Right cardiac atrium (tissue), 5 donors: ENCODE results near the gene SYNJ1. TPM values are rescaled to one million over a fixed set of nuclear protein-coding genes. Genes with fewer than 3 reads are reported as not detected.
"Not testable (repeated sequence)": the region's sequence is repeated elsewhere in the genome, so short reads cannot be mapped to it uniquely, and the experiment has no call there.

Source experiments
- ATAC-seq, 2 donors: fragments of 200-7000 bp; cut with Tn5 transposase; one replicate each; pipeline versions ENCODE4 v1.8.0 to v1.9.1; 2020; ENCODE audit warnings: moderate library complexity in 2 of 2, mild to moderate bottlenecking in 1 of 2
- DNase-seq, 3 donors: peaks; one replicate each; pipeline ENCODE4 v3.0.0-alpha.2; 2020
- H3K27ac ChIP-seq: one replicate; pipeline ENCODE4 v1.5.1; 2013; ENCODE audit warnings: mild to moderate bottlenecking, low read length, control low read depth, moderate library complexity
- H3K27me3 ChIP-seq: one replicate; pipeline ENCODE4 v1.6.1; 2013; ENCODE audit not compliant: control insufficient read depth, insufficient read depth
- H3K4me1 ChIP-seq: one replicate; pipeline ENCODE4 v1.6.1; 2013; ENCODE audit warnings: low read length; ENCODE audit not compliant: control insufficient read depth, insufficient read depth
- H3K4me3 ChIP-seq: one replicate; pipeline ENCODE4 v1.5.1; 2013; ENCODE audit warnings: low read length, control low read depth
- H3K9me3 ChIP-seq: one replicate; pipeline ENCODE4 v1.6.1; 2013; ENCODE audit warnings: low read length; ENCODE audit not compliant: control insufficient read depth
- WGBS: extraction: QIAGEN DNeasy Blood & Tissue Kit; methylation state at CpG from one replicate; pipeline ENCODE4 v1.1.7; 2013; 5-methylcytosine and 5-hydroxymethylcytosine counted together
- intact Hi-C, 4 donors: fragments of 100-400 bp; cut with DNase I; formaldehyde crosslinking; loops; one replicate each; pipeline versions ENCODE4 v1.11.0 to v1.14.0; 2022 to 2023
- polyA plus RNA-seq: library from polyadenylated mRNA; stranded (reverse); fragments of 200-250 nt; gene quantifications from one replicate; pipeline ENCODE4 v1.2.3, GENCODE V29; 2013
- total RNA-seq, 4 donors: library from RNA; stranded (reverse); fragmentation: NEBNext Ultra II Directional; extraction: Animal tissue kit (Norgen Biotek cat#: 25700); gene quantifications; one replicate each; pipeline ENCODE4 v1.2.1, GENCODE V29; 2021
- donor health status: healthy with polysubstance abuse.
- donor health status: DM: no; HTN: yes; CAD: no.
- donor health status: DM: no; HTN: no; CAD: no.
- donor health status: DM: no; HTN: yes; CAD: no; lungs with severe emphysema.
- donor health status: DM: yes; HTN: yes; CAD: no.

The SYNJ1 gene
- total and polyA plus RNA-seq, 5 donors: 5.8 to 16.9 (median 15.5) TPM

GRCh38 chr21:32690085-32690484 is 37.7 kb downstream of the SYNJ1 start:
- Histone ChIP-seq H3K9me3 (no peaks in the 10 kb centered on the region), H3K4me3 (no peak overlapping the region), H3K27ac (no peak overlapping the region), H3K4me1 (peaks cover 1% of the 10 kb centered on the region), H3K27me3 (no peaks in the 10 kb centered on the region)
- ATAC-seq (no peak), DNase-seq (no peak)
- WGBS: 26% methylated on average over 3 of the region's 3 CpGs
- intact Hi-C loops: no loop called here

DNA sequence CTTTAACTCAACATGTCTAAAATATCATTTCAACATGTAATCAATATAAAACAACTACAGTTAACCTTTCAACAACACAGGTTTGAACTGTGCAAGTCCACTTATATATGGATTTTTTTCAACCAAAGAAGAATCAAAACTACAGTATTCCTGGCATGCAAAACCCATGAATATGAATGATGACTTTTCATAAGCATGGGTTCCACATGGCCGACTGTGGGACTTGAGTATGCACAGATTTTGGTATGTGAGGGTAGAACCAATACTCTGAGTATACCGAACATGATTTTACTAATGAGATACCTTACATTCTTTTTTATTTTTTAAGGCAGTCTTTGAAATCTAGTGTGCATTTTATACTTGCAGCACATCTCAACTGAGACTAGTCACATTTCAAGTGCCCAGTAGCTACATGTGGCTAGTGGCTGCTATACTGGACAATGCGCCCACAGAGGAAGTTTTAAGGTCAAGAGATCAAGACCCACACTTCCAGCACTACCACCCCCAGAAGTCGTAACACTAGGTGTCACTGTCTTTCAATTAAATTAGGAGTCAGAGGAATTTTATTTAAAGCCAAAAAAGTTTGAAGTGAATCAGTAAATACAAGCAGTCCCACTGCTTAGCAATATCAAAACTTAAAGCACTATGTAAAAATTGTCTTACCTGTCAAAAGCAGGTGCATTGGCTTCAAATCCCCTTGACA is 40.0 kb downstream of the SYNJ1 start:
- intact Hi-C loops: no loop called here
- Histone ChIP-seq H3K9me3 (no peaks in the 10 kb centered on the region), H3K27me3 (no peaks in the 10 kb centered on the region), H3K4me3 (no peak overlapping the region), H3K4me1 (peaks cover 1% of the 10 kb centered on the region), H3K27ac (no peak overlapping the region)
- DNase-seq: no peak
- WGBS: 81% methylated on average over 4 of the region's 4 CpGs
- no peak for ATAC-seq

- H3K27me3 ChIP-seq: no peaks in the 10 kb centered on the region
- intact Hi-C loops: no loop called here
- no peak overlapping the region for H3K4me3 ChIP-seq
- H3K4me1 ChIP-seq: peaks cover 1% of the 10 kb centered on the region
- 34% methylated on average over 3 of the region's 3 CpGs for WGBS
- ATAC-seq (no peak), DNase-seq (no peak)
- no peaks in the 10 kb centered on the region for H3K9me3 ChIP-seq
- no peak overlapping the region for H3K27ac ChIP-seq
Observed at GRCh38 chr21:32682696-32683474, 44.9 kb downstream of the SYNJ1 start.

DNA sequence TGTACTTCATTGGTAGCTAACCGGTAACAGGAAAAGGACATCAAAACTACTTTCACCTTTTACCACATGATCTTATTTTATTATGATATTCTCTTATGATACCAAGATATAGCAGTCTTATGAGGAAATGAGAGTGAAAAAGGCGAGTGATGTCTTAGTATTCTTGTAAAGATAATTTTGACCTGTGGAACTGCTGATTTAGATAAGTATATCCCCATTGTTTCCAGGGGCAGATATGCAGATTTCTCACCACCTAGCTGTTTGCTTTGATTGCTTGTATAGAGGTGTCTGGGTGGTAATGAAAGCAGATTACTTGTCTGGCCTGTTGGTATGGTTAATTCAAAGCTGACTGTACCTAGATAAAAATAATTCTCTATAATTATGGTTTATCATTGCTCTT is 53.1 kb downstream of the SYNJ1 start:
- Histone ChIP-seq H3K27ac (no peak overlapping the region), H3K27me3 (no peaks in the 10 kb centered on the region), H3K4me3 (no peak overlapping the region), H3K4me1 (no peaks in the 10 kb centered on the region), H3K9me3 (no peaks in the 10 kb centered on the region)
- no peak for ATAC-seq
- intact Hi-C loops: no loop called here
- WGBS: 90% methylated on average over 2 of the region's 2 CpGs
- DNase-seq: no peak

DNA sequence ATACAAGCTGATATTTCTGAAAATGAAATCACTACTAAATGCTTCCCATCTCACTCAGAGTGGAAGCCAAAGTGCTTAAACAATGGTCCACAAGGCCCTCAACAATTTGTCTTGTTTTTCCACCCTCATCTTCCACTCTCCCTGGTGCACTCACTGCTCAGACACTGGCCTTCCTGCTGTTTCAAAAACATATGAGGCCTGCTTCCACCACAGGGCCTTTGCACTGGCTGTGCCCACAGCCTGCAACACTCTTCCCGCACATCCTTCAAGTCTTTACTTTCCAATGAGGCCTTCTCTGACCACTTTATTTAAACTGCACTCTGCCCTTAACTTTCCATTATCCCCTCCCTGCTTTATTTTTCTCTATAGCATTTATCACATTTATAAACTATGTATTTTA is 53.8 kb downstream of the SYNJ1 start:
- Histone ChIP-seq H3K4me1 (no peaks in the 10 kb centered on the region), H3K27me3 (no peaks in the 10 kb centered on the region), H3K27ac (no peak overlapping the region), H3K9me3 (no peaks in the 10 kb centered on the region), H3K4me3 (no peak overlapping the region)
- ATAC-seq: no peak
- 100% methylated on average over 1 of the region's 1 CpG for WGBS
- intact Hi-C loops: no loop called here
- no peak for DNase-seq

GRCh38 chr21:32666258-32666657 is 61.6 kb downstream of the SYNJ1 start:
- intact Hi-C loops: no loop called here

DNA sequence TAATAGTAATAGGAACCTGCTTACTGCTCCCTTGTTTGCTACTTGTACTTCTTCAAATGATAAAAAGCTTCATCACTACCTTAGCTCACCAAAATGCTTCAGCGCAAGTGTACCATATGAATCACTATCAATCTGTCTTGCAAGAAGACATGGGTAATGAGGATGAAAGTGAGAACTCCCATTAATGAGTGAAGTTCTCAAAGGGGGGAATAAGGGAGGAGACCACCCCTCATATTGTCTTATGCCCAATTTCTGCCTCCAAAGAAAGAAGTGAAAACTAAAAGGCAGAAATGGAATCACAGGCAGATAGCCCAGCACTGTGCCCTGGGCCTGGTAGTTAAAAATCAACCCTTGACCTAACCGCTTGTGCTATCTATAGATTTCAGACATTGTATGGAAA is 63.7 kb downstream of the SYNJ1 start:
- DNase-seq, ATAC-seq, H3K27me3 ChIP-seq, H3K4me1 ChIP-seq, intact Hi-C loops, H3K27ac ChIP-seq, H3K9me3 ChIP-seq, H3K4me3 ChIP-seq: not testable (repeated sequence)
- over 99% methylated on average over 2 of the region's 2 CpGs for WGBS

More at GRCh38 chr21:32666258-32666657, 61.6 kb downstream of the SYNJ1 start:
- ATAC-seq (no peak), DNase-seq (no peak)
- WGBS: 72% methylated on average over 1 of the region's 1 CpG
- Histone ChIP-seq H3K27ac (no peak overlapping the region), H3K4me1 (no peaks in the 10 kb centered on the region), H3K27me3 (no peaks in the 10 kb centered on the region), H3K9me3 (no peaks in the 10 kb centered on the region), H3K4me3 (no peak overlapping the region)

DNA sequence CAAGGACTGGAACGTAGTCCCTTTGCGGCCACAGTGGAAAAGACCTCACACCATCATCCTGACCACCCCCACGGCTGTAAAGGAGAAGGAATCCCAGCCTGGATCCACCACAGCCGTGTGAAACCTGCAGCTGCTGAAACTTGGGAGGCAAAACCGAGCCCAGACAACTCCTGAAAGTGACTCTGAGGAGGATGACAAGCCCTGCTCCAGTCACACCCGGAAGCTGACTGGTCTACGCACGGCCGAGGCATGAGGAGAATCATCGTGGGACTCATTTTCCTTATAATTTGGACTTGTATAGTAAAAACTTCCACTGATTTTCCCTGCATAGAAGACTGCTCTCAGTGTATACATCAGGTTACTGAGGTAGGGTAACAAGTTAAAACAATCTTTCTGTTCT is 65.8 kb downstream of the SYNJ1 start:
- ATAC-seq, intact Hi-C loops: not testable (repeated sequence)
- WGBS: 83% methylated on average over 10 of the region's 10 CpGs

GRCh38 chr21:32661026-32661782 is 66.6 kb downstream of the SYNJ1 start:
- H3K4me1 ChIP-seq, intact Hi-C loops, H3K27ac ChIP-seq, H3K4me3 ChIP-seq, ATAC-seq, DNase-seq, H3K27me3 ChIP-seq, H3K9me3 ChIP-seq: not testable (repeated sequence)
- 89% methylated on average over 13 of the region's 13 CpGs for WGBS

More for the DNA sequence above, 65.8 kb downstream of the SYNJ1 start:
- not testable (repeated sequence) for DNase-seq, H3K4me1 ChIP-seq, H3K27ac ChIP-seq, H3K27me3 ChIP-seq, H3K9me3 ChIP-seq, H3K4me3 ChIP-seq

- Histone ChIP-seq H3K4me1 (no peaks in the 10 kb centered on the region), H3K9me3 (no peaks in the 10 kb centered on the region), H3K27me3 (no peaks in the 10 kb centered on the region), H3K27ac (no peak overlapping the region), H3K4me3 (no peak overlapping the region)
- ATAC-seq (no peak), DNase-seq (no peak)
- WGBS: 96% methylated on average over 9 of the region's 9 CpGs
- intact Hi-C loops: loop anchor here in 3 of 4 donors (5.0 to 10.0 kb wide), 2 partner anchors 166 to 169 kb away; no protein-coding TSS in a partner anchor
Observed at GRCh38 chr21:32658524-32658923, 69.3 kb downstream of the SYNJ1 start.
